ENCODE measurements around the gene MED28.
"Not testable (repeated sequence)": the region's sequence is repeated elsewhere in the genome, so short reads cannot be mapped to it uniquely, and the experiment has no call there.

MED28 gene, protein sequence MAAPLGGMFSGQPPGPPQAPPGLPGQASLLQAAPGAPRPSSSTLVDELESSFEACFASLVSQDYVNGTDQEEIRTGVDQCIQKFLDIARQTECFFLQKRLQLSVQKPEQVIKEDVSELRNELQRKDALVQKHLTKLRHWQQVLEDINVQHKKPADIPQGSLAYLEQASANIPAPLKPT

DNA sequence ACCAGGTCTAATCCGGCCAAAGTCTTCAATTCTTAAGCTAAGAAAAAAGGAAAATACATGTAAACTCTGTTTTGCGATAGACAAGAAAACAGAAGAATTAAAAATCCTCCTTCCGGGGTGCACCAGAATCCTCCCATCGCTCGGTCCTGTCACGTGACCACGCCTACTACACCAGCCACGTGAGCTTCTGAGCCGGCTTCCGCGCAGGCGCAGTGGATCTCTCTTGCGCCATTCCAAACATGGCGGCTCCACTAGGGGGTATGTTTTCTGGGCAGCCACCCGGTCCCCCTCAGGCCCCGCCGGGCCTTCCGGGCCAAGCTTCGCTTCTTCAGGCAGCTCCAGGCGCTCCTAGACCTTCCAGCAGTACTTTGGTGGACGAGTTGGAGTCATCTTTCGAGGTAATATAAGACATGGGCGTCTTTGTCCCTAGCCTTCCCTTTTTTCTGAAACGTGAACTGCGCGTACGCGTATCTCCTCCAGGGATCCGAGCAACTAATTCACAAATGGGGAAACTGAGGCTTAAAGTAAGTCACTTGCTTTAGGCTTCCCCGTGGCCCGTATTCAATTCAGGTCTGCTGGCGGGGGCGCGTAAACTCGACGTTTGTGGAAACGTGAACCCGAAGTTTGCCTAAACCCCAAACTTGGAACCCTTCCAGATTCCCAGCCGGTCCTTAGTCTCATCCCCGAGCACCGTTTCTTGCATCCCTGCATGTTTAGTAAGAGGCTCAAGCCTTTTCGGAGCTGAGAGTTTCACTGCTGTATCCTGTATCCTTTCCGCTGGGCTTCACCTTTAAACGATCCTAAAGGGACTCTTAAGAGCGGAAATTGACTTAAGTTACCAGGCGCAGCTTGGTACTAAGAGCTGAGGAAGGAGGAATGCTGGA lies at the start of gene MED28:
Gene MED28 (plus strand): TSS at position 226 of the 884 bp plus-strand sequence. CDS start 14 bp downstream, at position 240.
- DNase-seq, result peak; percentile 90

DNA sequence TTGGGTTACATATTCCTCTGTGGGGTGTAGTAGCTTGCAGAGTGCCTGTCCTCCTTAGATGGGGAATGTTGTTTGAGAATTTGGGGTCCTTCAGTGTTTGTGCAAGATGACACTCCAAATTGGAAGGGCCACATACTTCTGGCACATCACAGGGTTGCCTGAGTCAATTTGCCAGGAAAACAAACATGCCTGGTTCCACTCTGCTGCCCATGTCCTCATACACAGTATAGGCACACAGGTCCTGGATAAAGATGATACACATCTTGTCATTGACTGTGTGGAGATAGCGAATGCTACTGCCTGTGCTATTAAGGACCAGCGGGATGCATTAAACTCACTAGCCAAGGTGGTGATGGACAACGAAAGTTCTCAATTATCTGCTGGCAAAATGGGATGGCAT lies 48.6 kb upstream of the MED28 start:
- no peak for DNase-seq

DNA sequence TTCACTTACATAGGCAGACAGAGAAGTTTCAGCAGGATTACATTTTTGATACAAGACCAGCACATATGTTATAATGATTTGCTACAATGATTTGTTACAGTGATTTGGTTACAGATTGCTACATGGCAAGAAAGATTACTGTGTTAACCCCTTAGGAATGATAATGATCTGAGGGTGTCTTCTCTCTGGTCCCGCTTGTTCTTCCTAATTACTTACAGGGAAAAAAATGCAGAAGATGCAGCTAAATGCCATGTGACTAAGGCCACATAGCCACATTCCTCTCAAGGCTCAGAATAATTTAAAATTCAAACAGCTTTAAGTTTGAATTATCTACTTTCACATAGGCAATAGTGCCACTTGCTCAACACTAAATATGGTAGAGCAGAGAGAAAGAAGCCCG lies 47.2 kb upstream of the MED28 start:
- DNase-seq, result no peak

DNA sequence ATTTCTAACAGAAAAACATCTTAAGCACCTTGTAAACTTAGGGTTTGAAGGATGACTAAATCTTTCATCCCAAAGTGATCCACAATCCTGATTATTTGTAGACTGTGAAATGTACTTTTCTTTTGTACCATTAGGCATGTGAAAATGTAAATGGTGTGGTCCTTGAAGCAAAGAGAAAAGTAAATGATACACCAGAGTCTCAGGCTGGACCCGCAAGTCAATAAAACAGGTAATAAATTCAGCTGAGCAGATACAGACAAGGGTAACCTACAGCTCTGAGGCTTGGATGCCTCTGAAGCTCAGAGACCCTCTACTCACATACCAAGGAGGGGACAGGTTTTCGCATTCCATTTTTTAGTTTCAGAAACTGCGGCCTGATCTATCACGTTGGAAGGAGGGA lies 40.2 kb upstream of the MED28 start:
- DNase-seq, result no peak

DNA sequence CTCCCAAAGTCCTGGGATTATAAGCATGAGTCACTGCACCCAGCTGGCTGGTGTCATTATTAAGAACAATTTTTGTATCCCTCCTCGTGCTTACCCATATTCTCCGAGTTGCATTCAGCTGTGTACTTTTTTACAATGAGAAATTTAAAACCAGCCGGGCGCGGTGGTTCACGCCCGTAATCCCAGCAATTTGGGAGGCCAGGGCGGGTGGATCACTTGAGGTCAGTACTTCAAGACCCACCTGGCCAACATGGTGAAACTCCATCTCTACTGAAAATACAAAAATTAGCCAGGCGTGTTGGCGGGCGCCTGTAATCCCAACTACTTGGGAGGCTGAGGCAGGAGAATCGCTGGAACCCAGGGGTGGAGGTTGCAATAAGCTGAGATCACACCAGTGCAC lies 39.3 kb upstream of the MED28 start:
- DNase-seq, result not testable (repeated sequence)

DNA sequence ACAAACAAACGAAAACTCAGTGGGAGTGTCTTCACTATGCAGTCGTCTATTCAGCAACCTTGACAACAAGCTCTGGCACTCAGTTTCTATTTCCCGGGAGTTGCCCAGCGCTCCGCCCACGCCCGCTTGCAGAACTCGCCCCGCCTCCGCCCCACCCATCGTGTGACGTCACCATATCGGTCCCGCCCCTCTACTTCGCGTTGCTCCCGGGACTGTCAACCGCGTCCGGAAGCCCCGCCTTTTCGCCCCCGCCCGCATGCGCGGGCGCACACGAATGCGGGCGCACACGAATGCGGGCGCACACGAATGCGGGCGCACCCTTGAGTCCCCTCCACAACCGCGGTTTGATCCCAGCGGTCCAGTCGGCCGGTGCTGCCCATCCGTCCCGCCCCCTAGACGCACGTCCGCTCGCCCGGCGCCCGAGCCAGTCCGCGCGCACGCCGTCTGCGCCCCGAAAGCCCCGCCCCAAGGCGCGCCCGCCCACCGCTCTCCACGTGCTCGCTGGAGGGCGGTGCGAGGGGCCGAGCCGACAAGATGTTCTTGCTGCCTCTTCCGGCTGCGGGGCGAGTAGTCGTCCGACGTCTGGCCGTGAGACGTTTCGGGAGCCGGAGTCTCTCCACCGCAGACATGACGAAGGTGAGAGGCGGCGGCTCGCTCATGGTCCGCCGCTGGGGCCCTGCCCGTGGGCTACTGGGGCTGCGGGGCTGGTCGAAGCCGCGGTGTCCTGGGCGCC lies 37.3 kb upstream of the MED28 start, which contains the start of gene LAP3:
Gene LAP3 (plus strand): TSS at position 267 of the 733 bp plus-strand sequence. CDS start 268 bp downstream, at position 535.
- peak; percentile 100 for DNase-seq

DNA sequence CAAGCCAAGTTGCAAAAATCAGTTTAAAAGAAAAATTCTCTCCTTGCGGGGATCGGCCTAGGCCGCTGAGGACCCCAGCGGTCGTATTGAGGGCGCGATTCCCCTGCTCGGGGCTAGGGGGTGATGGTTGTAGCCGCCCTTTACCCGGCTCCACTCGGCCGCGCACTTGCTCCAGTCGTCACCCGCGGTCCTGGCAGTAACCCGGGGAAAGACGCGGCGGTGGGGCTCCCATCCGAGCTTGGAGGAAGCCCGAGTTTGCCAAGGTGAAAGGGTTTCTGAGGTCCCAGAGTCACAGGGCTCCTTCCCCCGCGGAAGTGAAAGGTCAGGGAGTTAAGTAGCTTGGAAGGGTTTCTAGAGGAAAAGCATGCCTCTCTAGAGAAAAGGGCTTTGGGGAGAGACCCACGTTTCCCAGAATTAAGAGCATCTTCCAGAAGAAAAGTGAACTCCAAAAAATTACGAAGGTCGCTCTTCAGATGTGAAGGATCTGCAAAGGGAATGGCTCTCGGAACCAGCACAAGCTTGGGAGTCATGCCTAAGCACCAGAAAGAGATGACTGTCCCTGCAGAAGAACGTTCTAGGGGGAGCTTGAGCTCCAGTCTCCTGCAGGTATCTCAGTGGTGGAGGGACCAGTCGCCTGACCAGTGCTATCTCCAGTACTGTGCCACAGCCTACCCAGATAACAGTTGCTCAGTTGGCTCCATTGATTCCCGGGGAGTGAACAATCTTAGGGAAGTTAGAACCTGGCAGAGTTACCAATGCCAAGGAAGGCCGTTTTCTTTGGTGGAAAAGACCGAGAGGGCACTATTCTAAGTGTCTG lies 36.6 kb upstream of the MED28 start:
- DNase-seq, result no peak

DNA sequence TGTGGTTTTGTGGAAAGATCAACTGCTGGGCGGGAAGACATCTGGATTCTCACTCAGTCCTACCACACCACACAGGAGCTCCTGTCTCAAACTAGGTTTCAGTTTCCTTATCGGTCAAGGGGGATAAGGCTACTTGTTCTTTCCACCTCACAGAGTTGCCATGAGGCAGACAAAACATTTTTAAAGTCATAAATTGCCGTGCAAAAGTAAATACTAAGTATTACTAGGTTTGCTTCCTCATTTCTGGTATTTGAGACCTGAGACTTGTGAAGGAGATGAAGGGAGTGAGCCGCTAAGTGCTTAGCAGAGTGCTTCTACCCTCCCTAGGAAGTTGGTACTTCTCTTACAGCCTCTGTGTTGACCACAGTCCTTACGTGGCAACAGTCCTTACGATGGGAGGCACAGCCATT lies 36.0 kb upstream of the MED28 start:
- no peak for DNase-seq

DNA sequence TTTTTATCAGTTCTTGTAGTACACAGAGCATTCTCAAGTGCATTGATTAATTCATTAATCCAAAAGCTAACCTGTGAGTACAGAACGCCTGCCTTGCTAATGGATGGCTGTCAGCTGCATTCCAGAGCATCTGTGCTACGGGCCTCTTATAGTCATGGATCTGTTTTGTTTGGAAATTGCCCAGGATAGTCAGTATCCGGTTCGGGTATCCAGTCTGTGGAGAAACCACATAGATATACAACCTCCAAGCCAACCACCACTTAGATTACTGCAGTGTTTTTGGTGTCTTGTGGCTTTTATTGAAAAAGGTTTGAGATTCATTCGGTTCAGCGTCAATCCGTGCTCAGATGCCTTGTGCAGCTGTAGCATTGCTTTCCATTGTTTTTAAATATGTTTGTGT lies 33.5 kb upstream of the MED28 start:
- DNase-seq, result no peak

DNA sequence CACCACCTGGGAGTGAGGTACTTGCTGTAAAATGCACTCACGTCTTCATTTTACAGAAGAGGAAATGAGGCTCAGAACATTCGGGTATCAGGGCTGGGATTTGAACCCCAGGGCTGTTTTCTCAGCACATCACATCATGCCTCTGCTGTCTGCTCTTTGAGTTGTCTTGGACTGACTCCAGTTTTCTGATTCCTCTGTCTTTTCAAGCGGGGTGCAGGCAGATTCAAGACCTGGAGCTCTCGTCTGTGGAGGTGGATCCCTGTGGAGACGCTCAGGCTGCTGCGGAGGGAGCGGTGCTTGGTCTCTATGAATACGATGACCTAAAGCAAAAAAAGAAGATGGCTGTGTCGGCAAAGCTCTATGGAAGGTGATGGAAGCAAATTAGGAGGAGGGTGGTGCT lies 31.2 kb upstream of the MED28 start:
- no peak for DNase-seq

DNA sequence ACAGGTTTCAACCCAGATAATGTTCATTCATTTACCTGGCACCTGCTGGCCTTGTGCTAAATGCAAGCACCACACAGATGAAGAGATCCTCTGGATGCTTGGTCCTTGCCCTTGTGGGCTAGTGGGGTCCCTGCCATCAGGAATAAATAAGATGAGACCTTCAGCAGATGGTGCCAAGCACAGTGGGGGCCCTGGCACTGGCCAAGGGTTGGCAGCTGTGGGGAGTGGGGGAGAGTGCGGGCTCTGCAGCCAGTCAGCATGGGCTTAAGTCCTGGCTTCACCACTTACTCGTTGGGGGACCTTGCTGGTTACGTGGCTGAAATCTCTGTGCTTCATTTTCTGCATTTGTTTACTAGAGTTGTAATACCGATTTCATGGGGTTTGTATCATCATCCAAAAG lies 30.5 kb upstream of the MED28 start:
- DNase-seq, result no peak

DNA sequence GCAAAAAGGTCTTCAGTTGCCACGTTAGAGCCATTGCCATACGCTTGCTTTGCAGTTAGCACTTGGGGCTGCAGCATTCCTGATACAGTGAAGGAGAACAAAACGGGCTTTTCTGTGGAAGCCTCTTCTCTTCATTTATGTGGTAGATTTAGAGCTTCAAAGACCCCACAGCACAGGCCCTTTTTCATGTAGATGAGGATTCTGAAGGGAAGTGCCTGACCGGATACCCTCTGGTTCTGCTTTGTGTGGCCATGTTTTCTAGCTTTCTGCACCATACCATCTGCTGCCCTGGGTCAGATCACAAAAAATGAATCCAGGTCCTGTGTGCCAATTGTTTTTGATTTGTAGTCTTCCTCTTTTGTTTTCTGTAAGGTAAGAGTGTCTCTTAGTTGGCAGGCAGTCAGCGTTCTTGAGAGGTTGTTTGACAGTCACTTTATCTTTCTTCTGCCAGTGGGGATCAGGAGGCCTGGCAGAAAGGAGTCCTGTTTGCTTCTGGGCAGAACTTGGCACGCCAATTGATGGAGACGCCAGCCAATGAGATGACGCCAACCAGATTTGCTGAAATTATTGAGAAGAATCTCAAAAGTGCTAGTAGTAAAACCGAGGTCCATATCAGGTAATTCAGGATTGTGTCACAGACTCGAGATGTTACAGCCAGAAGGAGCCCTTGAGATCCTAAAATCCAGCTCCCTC lies 29.8 kb upstream of the MED28 start:
- DNase-seq, result no peak

DNA sequence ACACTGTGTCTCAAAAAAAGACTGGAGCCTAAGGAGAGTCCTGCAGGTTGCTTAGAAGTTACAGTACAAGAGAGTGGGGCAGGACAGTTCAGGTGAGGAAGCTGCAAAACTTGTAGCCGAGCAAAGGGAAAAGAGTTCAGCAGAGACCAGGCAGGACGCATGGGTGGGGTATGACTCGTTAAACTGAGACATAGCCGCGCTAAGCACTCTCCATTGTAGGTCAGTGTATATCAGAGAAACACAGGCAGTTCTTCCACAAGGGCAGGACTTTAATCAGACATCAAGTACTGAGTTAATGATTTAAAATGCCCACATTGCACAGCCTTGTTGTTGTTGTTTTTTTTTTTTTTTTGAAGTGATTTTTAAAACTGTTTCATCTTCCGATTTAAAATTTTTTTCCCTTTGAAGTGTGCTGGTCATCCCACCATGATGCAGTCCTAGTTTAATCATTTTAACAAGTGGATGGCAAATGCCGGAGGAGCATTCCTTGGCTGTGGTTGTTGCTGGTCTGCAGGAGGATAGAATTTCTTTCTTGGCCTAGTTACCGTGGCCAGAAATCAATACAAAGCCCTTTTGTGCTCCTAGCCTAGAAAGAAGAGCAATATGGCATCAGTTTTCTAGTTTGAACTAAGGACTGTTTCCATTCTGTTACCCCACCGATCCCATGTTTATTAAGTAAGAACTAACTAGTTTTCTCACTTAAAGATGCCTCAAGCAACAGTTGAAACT lies 27.2 kb upstream of the MED28 start:
- DNase-seq, result no peak

DNA sequence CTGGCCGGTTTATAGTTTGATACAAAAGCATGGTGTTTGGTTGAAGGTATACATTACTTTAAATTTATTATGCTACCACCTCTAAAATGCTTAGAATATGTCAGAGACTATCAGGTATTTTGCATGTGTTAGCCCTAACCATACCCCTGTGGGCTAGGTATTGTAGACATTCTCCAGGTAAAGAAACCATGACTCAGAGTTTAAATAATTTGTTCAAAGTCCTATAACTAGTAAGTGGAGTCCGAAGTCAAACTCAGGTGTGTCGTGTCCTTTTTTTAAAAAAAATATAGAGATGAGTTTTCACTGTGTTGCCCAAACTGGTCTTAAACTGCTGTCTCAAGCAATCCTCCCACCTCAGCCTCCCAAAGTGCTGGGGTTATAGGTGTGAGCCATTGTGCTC lies 25.1 kb upstream of the MED28 start:
- DNase-seq, result no peak

DNA sequence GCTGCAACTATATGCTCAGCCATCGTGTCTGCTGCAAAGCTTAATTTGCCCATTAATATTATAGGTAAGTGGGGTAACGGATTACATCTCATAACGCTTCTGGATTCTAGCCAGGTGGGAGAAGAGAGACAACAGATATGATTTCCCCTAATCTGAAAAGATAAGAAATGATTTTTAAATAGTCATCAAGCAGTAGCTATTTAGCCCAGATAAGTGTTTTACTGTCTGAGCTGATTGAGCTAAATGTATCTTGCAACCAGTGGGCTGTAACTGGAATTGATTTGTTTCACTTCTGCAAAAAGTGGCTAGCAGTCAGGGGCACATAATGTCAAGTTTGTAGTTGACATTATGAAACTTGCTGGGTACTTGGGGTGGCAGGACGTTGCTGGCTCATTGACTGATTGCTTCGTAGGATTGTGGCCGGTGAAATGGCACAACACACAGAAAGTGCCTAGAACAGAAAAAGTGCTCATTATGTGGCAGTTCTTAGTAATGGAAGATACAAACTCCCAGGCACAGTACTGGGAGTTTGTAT lies 18.9 kb upstream of the MED28 start:
- DNase-seq, result no peak

DNA sequence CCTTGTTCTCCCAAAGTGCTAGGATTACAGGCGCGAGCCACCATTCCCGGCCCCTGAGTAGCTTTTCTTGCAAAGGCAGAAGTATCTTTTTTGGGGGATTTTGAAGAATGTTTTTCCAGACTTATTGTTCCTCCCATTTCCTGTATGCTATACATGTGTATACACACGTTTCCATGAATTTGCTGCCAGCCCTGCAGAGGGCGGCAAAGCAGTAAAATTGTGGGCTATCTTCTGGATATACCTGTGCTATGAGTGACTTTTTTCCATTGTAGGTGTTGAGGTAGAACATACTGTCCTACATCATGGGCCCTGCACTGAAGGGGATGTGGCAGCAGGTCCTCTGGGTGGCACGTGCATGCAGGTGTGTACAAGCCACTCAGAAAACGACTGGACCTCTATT lies 16.9 kb upstream of the MED28 start:
- DNase-seq, result no peak

DNA sequence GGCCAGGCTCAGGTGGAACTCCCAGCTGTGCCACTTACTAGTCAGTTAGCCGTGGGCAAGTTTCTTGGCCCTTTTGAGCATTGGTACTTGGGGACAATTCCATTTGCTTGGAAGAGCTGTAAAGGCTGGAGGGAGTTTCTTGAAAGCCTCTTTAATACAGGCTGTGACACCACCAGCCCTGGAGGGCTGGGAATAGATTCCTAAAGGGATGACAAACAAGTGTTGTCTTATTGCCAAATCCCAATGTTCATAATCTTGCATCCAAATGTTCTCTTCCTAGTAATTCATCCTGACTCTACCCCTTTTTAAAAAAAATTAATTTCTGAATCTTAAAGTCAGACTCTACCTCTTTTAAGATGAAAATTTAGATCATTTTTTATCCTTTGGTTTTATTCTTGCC lies 14.6 kb upstream of the MED28 start:
- DNase-seq, result no peak

DNA sequence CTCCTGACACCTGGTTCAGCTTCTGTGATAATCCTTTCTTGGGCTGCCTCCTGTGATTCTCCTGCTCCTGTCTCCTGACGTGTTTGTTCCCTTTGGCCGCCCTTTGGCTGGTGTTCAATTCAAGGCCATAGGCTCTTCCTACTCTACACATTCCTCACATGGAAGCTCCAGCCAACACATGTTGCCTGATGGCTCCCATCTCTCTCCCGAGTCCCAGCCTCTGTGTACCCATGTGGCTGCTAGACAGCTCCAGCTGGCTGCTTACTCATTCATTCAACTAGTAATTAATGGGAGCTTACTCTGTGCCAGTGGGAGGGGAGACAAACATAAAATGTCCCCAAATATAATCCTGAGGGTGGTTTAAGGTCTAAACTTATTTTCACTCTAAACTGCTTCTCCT lies 9.2 kb upstream of the MED28 start:
- no peak for DNase-seq

DNA sequence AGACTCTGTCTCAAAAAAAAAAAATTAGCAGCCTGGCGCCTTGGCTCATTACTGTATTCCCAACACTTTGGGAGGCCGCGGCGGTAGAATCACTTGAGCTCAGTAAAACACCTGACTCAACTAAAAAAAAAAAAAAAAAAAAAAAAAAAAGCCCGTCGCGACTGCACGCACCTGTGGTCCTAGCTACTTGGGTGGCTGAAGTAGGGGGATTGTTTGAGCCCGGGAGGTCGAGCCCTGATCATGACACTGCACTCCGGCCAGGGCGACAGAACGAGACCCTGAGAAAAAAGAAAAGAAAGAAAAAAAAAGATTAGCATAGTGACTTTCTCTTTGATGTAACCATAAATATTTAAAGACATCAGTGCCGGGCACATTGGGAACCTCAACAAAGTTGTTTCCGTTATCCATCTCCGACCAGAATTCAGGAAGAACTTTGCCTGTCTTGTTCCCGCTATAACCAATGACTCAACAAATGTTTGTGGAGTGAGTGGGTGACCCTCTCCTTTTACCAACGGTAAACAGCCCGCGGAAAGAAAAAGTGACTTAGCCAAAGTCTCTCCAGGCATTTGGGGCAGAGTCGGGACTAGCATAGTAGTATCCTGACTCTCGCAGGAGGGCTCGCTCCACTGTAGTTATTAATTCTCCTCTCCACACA lies 553 bp upstream of the MED28 start:
- DNase-seq, result peak; percentile 53

DNA sequence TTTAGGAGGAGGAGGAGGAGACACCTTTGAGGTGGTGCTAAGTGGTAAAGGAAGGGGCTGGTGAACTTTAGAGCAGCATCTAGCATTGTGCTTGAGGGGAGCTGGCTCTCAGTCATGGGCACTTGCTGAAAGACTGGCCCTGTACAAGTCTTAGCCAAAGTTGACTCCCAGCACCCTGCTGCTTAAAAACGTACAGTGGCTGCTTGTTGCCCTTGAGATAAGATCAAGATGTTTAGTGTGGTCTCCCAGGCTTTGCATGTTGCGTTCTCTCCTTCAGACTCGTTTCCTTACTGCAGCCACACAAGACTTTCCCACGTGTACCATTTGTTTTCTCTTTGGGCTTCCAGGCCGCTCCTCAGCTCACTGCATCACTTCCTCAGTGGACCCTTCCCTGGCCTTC lies 1.8 kb downstream of the MED28 start:
- no peak for DNase-seq

DNA sequence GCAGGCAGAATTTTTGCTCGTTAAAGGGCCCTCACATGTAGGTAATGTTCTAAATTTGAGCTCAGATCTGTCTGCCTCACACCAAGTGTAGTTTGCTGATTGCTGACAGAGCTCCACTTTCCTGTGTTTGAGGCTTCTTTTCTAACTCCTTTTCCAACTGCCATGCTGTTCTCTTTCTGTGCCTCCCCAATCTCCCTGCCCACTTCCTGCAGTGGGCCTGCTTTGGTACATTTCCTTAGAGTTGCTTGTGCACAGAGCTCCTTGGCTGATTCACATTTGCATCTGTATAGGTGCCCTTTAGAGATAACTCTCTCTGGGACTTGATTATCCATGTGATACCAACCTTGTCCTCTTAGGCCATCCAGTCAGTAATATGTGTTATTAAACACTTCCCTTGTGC lies 4.5 kb downstream of the MED28 start:
- DNase-seq, result no peak

All from activated T-cell treated with anti-CD3 and anti-CD28 coated beads, Interleukin-2, amount 50 U/mL, for 1 hour (primary cell).